ENCODE results near the gene MEOX1.

The MEOX1 gene

DNA sequence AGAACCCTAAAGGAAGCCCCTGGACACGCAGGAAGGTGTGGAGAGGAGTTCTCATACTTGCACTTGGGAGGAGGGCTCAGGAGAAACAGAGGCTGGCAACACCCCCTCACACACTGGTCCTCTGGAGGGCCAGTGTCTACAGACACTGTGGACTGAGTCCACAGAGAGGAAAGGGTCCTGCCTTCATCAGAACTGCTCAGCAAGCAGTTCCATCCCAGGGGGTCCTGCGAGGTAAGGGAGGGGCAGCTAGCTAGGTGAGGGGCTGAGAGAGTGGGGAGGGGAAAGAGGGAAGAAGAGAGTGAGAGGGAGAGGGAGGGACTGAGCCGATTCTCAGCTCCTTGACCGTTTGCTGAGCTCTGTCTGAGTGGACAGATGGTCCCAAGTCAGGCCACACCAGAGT lies 17.7 kb upstream of the MEOX1 start:
- DNase-seq = no peak

DNA sequence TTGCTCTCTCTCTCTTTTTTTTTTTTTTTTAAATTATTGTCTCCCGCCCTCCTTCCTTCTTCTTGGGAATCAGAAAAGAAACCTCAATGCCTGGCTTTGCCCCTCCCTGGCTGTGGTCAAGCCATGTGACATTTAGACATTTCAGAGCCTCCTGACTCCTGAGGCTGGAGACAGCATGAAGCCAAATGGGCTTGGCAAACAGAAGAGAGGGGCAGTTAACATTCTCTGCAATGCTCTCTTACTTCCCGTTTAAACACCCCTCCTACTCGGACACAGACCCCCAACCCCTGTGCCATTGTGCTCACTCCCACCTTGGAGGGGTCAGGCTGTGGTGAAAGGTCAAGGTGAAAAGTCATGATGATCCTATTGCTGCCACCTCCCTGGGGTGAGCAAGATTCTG lies 14.7 kb upstream of the MEOX1 start:
- no peak for DNase-seq

DNA sequence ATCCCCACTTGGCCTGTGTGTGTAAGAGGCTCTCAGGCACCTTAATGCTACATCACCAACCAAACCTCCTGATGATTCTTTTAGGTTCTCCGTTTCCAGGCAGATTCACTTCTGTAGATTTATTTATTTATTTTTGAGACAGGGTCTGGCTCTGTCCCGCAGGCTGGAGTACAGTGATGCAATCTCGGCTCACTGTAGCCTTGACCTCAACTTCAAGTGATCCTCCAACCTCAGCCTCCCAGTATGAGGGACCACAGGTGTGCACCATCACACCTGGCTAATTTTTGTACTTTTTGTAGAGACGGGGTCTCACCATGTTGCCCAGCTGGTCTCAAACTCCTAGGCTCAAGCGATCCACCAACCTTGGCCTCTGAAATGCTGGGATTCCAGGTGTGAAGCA lies 12.7 kb upstream of the MEOX1 start:
- DNase-seq = no peak

DNA sequence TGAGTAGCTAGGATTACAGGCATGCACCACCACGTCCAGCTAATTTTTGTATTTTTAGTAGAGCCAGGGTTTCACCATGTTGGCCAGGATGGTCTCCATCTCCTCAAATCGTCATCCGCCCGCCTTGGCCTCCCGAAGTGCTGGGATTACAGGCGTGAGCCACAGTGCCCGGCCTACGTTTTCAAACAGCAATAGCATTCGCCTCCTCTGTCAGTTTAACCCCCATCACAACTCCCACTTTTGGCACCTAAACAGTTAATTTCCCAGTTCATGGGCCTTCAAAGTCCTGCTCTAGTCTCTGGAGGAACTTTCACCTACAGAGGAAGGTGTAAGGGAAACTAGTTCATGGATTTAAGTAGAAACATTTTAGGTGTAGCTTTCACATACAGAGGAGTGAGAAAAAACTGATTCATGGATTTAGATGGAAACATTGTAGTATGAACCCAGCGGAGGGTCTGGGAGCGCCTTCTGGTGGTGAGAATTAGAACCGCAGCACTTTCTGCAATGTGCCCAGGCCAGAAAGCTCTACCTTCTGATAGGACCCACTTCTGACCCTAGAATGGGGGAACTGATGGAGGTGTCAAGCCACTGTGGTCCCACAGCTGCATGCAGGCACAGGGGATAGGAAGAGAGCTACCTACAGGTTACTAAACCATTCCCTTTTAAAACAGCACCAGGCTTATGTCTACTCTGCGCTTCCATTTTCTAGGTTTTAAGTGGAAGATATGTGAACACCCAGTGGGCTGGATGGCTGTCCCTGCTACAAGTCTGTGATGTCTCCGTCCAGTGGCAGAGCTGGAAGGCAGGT lies 12.0 kb upstream of the MEOX1 start:
- DNase-seq = peak; percentile 25 to 37

DNA sequence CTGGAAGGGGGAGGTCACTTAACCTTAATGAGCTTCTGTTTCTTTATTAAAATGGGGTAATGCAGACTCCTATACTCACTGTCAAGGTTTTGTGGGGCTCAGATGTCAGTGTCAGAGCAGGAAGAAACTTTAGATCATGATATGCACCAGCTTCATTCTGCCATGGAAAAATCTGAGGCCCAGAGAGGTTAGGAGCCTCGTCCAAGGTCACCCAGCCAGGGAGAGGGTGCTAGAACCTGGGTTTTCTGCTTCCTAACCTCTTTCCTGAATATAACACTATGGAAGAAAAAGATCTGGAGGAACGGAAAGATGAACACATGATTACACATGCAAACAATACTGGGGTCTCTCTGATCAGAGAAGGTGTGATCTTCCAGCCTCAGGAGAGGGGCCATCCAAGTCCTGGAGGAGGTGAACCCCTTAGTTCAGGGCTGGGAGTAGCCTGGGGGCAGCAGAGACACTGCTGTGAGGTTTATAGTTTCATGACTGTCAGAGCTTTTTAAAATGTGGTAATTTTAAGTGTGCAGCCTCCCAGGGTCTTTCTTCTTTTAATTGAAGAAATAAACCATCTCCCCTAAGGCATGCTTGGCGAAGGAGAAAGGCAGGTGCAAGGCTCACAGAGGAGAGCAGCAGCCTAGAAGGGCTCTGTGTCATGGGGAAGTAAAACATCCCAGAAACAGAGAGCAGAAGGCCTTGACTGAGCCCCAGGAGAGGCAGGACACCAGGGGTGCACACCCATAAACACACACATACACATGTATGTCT lies 10.2 kb upstream of the MEOX1 start:
- no peak for DNase-seq

DNA sequence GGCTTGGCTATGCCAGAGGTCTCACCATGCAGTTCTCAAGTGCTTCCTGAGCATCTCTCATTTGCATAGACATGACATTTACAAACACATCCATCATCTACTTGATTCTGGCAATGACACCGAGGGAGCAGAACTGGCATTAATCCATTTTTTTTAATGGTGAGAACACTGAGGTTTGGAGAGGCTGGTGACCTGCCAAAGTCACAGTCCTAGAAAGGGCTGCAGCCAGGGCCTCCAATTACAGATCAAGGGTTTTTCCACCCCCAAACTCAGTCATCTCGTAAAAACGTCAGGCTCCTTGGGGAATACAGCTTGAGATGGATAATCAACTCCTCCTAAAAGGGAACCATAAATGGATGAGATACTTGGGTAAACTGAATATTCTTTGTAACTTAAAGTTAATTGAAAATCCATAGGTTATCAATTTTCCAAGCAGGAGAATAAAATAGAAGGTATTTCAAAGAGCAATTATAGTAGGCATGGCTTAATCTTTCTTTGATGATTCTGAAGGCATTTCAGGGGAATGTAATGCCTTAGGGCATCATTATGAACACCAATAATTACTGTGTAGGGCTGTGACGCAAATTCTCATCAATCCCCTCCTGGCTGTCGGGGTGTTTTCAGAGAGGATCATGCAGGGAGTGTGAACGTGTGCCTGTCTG lies 9.4 kb upstream of the MEOX1 start:
- no peak for DNase-seq

DNA sequence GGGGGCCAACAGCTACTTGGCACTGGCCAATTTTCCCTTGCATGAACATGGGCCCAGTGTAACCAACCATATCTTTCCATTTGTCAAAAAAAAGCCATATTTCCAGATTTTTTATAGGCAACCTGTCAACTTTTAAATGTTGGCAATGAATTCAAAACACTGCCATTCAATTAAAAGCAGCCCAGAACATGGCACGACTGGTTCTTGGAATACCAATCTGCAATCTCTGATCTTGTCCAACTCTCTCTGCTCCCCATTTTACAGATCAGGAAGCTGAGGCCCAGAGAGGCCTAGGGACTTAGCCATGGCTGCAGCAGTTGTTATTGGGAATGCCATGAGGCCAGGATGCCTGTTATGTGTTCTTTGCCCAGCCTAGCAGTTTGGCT lies 8.9 kb upstream of the MEOX1 start:
- no peak for DNase-seq

DNA sequence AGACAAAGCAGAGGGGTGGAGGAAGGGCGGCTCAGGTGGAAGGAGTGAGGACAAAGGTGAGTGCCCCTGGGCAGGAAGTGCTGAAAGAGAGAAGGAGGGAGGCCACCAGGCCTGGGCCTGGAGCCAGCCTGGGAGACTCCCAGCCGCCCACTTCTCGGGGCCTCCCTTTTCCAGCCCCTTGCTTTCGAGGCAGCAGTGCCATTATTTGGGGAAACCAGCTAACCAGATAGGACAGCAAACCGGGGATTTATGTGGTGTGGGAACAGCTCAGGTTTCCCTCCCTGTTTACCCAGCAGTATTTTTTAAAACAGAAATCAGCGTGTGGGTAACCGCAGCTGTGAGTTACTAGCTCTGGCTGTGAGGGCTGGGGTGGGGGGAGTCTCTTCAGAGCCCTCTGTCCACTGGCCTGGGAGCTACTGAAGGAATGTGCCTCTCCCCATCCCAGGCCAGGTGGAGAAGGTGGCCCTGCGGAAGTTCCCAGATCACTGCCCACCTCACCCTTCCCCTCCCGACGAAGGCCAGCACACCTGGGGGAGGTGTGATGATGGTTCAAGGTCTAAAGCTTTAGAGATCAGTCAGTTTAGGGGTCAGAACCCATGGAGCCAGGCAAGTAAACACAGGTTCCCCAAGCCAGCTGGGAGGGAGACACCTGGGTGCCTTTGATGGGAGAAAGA lies 8.4 kb upstream of the MEOX1 start:
- DNase-seq = no peak

DNA sequence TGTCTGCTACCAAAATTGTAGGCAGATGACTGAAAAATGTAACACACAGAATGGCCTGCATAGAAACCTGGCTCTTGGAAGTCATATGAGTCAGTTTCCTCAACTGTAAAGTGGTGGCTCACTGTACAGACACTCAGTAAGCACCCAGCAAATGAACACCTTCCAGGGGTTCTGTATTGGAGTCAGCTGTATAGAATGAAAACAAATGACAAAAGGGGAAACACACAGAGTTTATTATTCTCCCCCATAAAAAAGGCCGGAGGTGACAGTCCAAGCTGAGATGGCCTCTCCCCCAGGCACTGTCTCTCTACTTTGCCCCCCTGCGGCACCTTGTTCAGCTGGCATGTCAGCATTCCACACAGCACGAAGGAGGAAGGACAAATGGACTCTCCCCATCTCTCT lies 6.2 kb upstream of the MEOX1 start:
- no peak for DNase-seq

DNA sequence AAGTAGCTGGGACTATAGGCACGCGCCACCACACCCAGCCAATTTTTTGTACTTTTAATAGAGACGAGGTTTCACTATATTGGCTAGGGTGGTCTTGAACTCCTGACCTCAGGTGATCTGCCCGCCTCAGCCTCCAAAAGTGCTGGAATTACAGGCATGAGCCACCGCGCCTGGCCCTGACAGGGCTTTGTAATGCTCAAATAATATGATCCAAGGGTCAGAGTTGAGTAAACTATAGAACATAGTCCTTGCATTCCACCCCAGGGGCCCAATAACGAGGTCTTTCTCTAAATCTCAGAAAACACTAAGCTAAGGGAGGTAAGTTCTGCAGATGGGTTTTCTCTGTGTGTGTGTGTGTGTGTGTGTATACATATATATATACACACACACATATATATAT lies 5.8 kb upstream of the MEOX1 start:
- no peak for DNase-seq

DNA sequence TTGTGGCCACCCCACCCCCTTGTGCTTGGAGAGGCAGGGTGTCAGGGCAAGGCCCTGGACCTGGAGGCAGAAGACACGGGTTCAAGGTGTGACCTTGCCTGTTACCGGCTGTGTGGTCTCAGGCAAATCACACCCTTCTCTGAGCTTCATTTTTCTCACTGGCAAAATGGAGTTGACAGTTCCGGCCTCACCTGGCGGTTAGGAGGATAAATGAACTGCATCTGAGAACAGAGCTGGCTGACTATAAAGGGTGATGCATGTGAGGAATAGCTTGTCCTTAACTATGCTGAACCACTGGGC lies 4.2 kb upstream of the MEOX1 start:
- no peak for DNase-seq

DNA sequence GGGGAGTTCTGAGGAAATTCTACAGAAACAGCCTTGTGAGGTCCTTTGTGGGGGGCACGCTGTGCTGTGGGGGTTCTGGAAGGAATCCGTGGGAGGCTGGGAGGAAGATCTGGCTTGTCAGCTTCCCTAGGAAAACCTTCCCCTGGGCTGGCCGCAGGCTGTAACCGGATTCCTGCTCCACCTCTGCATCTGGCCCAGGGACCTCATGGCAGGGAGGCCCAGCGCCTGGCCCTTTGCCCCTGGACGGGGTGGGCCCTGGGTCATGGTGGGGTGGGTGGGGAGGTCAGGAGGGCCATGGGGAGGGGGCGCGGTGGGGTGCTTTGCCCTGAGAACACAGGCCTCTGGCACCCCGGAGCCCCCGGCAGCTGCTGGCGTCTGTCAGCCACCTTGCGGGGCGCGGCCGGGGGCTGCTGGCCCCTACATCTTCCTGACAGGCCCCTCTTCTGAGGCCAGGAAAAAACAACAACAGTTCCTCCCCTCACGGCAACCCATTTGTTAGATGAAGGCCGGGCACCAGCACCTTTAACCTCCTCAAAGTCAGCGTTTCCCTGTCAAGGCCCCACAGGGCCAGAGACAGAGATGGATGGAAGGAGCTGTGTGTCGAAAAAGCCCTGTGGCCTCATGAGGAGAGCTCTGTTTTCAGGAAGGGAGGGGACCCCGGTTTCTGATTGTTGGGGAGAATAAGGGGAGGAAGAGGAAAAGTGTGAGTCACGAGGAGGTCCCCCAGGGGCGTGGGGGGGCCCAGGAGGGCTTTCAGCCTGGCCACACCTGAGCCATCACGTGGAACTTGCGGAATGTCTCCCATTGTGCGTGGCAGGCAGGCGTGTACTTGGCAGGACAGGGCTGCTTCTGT lies 3.6 kb upstream of the MEOX1 start:
- no peak for DNase-seq

DNA sequence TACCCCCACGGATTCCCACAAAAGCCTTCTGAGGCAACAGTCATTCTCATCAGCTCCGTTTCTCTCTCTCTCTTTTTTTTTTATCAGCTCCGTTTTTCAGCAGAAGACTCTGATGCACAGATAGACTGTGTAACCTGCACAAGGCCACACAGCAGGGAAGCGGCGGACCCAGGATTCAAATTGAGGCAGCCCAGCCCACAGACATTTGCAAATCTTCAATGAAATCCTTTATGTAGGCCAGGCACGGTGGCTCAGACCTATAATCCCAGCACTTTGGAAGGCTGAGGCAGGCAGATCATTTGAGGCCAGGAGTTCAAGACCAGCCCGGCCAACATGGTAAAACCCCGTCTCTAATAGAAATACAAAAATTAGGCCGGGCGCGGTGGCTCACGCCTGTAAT lies 2.4 kb upstream of the MEOX1 start:
- no peak for DNase-seq

DNA sequence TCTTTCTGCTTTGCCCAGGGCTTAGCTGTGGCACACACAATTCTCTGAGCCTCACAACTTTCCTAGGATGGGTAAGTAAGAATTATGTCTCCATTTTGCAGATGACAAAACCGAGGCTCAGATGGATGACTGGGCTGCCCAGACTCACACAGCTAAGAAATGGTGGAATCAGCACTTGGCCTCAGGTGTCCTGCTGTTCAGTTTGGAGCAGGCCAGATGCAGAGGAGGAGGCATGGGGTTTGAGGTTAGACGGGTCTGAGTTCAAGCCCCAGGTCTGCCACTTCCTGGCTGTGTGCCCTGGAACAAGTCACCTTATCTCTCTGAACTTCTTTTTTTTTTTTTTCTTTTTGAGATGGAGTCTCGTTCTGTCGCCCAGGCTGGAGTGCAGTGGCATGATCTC lies 1.7 kb upstream of the MEOX1 start:
- DNase-seq = no peak

DNA sequence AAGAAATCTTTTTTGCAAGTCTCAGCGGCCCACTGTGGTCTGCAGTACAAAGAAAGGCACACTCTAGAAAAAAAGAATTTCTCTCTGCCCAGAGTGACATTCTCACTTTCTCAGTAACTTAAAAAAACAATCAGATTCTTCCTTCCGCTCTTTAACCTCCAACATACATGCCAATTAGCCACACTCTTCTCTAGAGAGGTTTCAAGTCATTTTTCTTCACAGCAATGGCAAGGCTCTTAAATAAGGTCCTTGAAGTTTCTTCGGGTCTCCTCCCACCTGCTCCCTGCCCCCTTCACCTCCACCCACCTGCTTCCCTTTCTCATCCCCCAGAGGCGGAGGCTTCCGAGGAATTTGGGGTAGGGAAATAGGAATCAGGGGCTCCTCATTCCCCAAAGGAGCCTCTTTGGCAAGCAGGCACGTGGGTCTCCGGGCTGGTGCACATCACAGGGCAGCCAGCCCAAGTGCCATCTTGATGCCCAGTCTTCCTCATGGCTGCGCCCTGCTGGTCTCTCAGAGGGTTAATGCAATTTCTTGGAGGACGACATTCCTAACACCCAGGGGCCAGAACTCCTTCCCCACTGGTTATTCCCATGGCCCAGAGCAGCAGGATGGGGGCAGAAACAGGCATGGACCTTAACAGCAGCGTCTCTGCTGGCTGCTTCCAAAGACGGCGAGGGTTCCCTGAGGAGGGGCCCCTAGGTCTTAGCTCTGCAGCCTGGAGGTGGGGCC lies 855 bp upstream of the MEOX1 start:
- DNase-seq = no peak

DNA sequence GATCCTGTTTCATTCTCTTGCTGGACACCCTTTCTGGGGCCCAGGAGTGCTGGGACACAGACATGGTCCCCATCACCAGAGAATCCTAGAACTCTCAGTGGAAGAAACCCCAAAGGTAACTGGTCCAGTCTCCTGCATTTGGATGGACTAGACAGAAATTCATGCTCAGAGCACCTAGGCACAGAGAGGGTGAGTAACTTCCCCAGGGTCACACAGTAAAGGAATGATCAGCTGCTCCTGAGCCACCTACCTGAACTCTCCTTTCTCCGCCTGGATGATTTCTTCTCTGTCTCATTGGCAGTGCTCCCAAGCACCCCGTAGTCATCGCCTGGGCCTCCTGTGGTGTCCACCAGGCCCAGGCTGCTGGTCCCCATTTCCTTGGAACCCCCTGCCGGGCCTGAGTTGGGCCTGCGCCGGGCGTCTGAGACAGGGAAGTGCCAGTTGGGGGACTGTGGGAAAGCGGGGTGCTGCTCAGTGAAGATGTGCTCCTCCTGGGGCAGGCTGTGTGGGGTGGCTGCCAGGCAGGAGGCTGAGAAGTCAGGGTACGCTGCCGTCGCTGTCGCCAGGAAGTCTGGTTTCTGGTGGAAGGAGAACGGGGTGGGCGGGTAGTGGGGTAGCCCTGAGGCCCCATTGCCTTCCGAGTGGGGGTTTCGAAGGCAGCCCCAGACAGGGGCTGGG lies 767 bp downstream of the MEOX1 start:
- no peak for DNase-seq

DNA sequence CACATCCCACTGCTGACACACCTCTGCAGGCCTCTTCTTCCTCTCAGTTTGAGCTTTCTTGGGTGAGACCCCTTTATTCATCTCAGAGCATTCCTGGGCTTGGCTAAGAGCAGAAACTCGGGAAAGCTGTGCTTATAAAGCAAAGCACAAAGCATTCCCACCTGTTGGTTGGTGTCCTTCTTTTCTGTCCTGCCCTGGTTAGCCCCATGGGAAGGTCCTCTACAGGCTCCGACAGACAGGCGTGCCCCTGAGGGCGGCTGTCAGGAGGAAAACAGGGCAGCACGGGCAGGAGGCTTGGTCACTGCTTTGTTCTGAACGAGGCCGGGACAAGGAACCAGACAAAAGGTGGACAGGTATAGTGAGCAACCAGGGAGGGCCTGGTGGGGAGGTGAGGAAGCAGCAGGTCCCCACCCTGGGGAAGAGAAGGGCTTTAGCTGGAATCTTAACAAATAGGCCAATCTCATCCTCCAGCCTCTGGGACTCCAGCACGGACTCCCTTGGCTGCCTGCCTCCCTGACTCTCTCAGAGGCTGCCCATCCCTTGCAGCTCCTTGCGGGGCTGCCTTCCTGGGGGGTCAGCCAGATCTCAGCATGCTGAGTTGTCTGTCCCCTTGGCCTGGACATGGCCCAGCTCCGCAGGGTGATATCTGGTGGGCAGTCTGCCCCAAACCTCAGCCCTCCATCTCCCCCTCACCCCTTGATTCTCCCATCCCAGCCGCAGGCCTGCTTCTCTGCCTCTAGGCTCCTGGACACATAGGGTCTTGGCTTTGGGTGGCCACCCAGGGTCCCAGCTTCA lies 1.7 kb downstream of the MEOX1 start:
- no peak for DNase-seq

DNA sequence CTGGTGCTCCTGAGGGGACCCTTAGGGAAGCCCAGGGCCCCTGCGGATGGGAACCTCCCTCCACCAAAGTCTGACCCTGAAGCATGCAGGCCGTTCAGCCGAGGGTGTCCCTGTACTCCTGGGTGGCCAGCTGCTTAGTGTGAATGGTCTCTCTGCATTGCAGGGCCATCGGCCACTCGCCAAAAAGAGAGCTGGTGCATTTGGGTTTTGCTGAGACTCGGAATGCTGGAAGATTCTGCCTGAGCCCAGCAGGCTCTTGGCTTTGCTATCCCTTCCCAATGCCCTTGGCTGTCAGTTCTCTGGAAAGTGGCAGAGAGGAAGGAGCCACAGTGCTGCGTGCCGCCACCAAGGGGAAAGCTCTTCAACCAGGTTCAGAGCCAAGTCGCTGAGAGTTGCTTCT lies 2.8 kb downstream of the MEOX1 start:
- DNase-seq = no peak

DNA sequence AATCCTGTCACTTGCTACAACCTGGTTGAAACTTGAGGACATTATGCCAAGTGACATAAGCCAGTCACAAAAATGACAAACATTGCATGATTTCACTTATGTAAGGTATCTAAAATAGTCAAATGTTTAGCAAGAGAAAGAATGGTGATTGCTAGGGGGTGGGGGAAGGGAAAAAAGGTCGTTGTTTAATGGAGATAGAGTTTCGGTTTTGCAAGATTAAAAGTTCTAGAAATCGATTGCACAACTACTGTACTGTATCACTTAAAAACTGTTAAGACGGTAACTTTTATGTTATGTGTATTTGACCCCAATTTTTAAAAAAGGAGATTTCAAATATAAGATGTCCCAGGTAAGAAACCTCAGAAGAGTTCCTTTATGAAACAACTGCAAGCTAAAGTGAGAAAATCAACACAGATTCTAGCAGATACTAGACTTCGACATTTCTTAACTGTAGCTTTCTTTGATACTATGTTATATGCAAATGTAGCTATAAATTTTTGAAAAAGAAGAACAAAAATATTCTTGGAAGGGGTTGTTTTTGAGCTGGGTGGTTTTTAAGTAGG lies 5.9 kb downstream of the MEOX1 start:
- no peak for DNase-seq

DNA sequence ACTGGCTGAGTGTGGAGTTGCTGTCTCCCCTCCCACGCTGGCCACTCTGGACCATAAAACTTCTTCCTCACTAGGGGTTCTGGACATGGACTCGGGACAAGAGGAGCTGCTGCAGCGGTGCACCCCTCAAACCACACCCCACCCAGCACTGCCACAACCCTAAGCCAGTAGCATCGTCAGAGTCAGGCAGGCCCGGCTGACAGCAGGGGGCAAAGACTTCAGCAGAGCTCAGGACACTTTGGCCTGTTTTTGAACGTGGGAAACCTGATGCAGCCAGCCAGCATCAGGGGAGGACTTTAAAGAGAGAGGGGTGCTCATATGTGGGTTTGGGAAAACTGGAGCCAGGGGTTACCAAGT lies 9.6 kb downstream of the MEOX1 start:
- no peak for DNase-seq
